Immature natural killer cell (primary cell): ENCODE data around the gene YJEFN3. TPM values are rescaled to one million over a fixed set of nuclear protein-coding genes. Genes with fewer than 3 reads are reported as not detected.

Experiments used
- DNase-seq, 3 donors: peaks; one replicate each; pipeline ENCODE4 v3.0.0; 2022; ENCODE audit warnings: mixed read lengths in 1 of 3
- H3K27ac Mint-ChIP-seq, 6 donors: one replicate each; pipeline ENCODE4 v1.8.0; 2020; ENCODE audit warnings: mixed read lengths in 6 of 6, mild to moderate bottlenecking in 5 of 6, inconsistent platforms in 4 of 6, moderate library complexity in 3 of 6
- H3K27me3 Mint-ChIP-seq, 3 donors: one replicate each; pipeline ENCODE4 v1.8.0; 2020 to 2021; ENCODE audit warnings: low read depth in 3 of 3, mild to moderate bottlenecking in 3 of 3, mixed read lengths in 3 of 3, moderate library complexity in 3 of 3, inconsistent platforms in 1 of 3
- H3K36me3 Mint-ChIP-seq, 3 donors: one replicate each; pipeline ENCODE4 v1.8.0; 2020; ENCODE audit warnings: mixed read lengths in 3 of 3, inconsistent platforms in 2 of 3, mild to moderate bottlenecking in 2 of 3
- H3K4me1 Mint-ChIP-seq, 2 donors: one replicate each; pipeline ENCODE4 v1.8.0; 2020; ENCODE audit warnings: inconsistent platforms in 2 of 2, mild to moderate bottlenecking in 2 of 2, mixed read lengths in 2 of 2, moderate library complexity in 1 of 2
- H3K4me3 Mint-ChIP-seq, 5 donors: one replicate each; pipeline ENCODE4 v1.8.0; 2020; ENCODE audit warnings: mild to moderate bottlenecking in 5 of 5, mixed read lengths in 5 of 5, inconsistent platforms in 3 of 5, moderate library complexity in 3 of 5
- H3K9me3 Mint-ChIP-seq, 6 donors: one replicate each; pipeline ENCODE4 v1.8.0; 2020; ENCODE audit warnings: mild to moderate bottlenecking in 6 of 6, mixed read lengths in 6 of 6, inconsistent platforms in 4 of 6, moderate library complexity in 3 of 6
- polyA plus RNA-seq, 3 donors: library from polyadenylated mRNA; unstranded; fragments of 300-500 nt; fragmentation: Illumina TruSeq; gene quantifications; one replicate each; pipeline ENCODE4 v1.2.3, GENCODE V29; 2021

YJEFN3 gene
- polyA plus RNA-seq, 3 donors from 2014 or later, result 0.21 TPM; not detected in 2

DNA sequence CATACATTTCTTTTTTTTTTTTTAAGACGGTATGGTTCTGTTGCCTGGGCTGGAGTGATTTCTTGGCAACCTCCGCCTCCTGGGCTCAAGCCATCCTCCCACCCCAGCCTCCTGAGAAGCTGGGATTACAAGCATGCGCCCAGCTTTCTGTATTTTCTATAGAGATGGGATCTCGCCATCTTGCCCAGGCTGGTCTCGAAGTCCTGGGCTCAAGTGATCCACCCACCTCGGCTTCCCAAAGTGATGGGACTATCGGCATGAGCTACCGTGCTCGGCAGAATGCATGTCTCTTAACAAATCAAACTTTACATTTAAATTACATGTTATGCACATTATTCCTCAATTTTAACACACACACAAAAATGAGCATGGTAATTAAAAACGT is 11.5 kb upstream of the YJEFN3 start:
- H3K27ac Mint-ChIP-seq, result peak overlapping the region in 3 of 6 donors; percentile 20 to 91 (median 29)
- H3K4me3 Mint-ChIP-seq, result peak overlapping the region; percentile 10 to 98 (median 94)
- H3K9me3 Mint-ChIP-seq, result no peaks in the 10 kb centered on the region
- H3K4me1 Mint-ChIP-seq, result peaks cover 29 to 44% of the 10 kb centered on the region in 2 donors
- H3K27me3 Mint-ChIP-seq, result peaks cover 0 to 11% (median 3%) of the 10 kb centered on the region in 3 donors
- peaks cover 0 to 9% (median 0%) of the 10 kb centered on the region in 3 donors for H3K36me3 Mint-ChIP-seq
- no peak for DNase-seq

DNA sequence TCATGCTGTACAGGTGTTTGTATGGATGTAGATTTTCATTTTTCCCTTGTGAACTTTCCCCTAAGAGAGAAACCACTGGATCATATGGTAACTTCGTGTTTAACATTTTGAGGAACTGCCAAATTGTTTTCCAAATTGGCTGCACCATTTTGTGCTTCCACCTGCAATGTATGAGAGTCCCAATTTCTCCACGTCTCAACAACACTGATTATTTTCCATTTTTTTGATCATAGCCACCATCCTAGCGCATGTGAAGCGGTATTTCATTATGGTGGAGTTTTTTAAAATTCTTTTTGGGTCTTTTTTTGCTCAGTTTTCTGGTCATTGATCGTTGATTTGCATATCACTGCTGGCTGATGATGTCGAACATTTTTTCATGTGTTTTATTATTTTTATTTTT is 7.7 kb upstream of the YJEFN3 start:
- DNase-seq, result no peak
- H3K9me3 Mint-ChIP-seq, result no peaks in the 10 kb centered on the region
- H3K4me3 Mint-ChIP-seq, result no peak overlapping the region
- peaks cover 0 to 11% (median 9%) of the 10 kb centered on the region in 3 donors for H3K27me3 Mint-ChIP-seq
- peaks cover 0 to 9% (median 6%) of the 10 kb centered on the region in 3 donors for H3K36me3 Mint-ChIP-seq
- peaks cover 26 to 47% of the 10 kb centered on the region in 2 donors for H3K4me1 Mint-ChIP-seq
- no peak overlapping the region for H3K27ac Mint-ChIP-seq

DNA sequence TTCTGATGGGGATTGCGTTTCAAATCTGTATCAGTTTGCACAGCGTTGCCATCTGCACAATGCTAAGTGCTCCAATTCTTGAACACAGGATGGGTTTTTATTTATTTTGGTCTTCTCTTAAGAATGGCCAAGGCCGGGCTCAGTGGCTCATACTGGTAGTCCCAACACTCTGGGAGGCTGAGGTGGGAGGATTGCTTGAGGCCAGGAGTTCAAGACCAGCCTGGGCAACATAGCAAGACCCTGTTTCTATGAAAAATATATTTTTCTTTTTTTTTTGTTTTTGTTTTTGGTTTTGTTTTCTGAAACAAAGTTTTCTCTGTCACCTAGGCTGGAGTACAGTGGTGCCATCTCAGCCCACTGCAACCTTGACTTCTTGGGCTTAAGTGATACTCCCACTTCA is 5.5 kb upstream of the YJEFN3 start:
- DNase-seq, result no peak
- peaks cover 0 to 11% (median 7%) of the 10 kb centered on the region in 3 donors for H3K27me3 Mint-ChIP-seq
- peaks cover 13 to 25% of the 10 kb centered on the region in 2 donors for H3K4me1 Mint-ChIP-seq
- no peak overlapping the region for H3K4me3 Mint-ChIP-seq
- peaks cover 0 to 12% (median 6%) of the 10 kb centered on the region in 3 donors for H3K36me3 Mint-ChIP-seq
- H3K27ac Mint-ChIP-seq, result no peak overlapping the region
- no peaks in the 10 kb centered on the region for H3K9me3 Mint-ChIP-seq

DNA sequence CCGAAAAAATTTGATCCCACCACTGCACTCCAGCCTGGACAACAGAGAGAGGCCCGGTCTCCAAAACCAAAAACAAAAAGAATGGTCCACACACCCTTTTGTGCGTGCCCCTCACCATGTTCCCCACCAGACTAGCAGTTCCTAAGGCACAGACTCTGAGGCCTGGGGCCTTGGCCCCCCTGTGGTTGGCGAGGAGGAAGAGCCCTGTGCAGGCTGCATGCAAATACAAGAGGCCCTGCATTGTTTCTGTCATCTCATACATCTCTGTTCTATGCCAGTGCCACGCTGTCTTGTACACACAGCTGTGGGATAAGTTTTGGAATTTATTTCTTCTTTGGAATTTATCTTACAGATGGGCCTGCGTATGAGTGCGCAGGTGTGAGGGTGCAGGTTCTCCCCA is 4.7 kb upstream of the YJEFN3 start:
- Mint-ChIP-seq H3K36me3 (peaks cover 0 to 12% (median 6%) of the 10 kb centered on the region in 3 donors), H3K9me3 (no peaks in the 10 kb centered on the region), H3K4me3 (no peak overlapping the region), H3K27me3 (peaks cover 0 to 11% (median 10%) of the 10 kb centered on the region in 3 donors), H3K4me1 (peaks cover 13 to 23% of the 10 kb centered on the region in 2 donors), H3K27ac (no peak overlapping the region)
- no peak for DNase-seq

DNA sequence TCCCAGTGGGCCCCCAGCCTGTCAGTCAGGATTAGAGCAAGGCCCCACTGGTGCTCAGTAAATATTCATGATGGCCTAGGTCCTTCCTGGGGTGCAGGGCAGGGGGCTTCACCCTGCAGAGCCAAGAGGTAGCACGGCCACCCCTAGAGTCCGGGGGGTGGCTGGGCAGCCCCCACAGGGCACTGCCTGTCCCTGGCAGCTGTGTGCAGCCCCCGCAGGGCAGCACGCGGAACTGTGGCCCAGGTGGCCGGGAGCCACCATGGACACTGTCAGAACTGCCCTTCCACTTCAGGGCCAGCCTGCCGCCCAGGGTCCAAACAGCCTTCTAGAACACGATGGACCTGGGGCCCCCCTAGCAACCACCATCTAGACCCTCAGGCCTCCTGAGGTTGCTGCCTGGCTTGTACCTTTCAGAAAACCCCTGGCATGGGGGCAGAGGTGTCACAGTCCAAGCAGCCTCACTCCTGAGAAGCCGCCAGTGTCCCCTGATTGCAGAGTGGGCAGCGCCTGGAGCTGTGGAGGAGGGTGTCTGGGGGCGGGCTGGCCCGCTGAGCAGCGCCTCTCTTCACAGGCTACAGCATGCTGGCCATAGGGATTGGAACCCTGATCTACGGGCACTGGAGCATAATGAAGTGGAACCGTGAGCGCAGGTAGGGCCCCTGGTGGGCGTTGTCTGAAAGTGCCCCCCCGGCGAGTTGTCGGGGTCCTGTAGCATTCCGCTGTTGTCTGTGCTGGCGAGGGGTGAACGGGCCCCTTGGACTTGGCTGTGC is 2.9 kb upstream of the YJEFN3 start:
- Mint-ChIP-seq H3K9me3 (no peaks in the 10 kb centered on the region), H3K36me3 (peaks cover 0 to 7% (median 6%) of the 10 kb centered on the region in 3 donors), H3K27ac (no peak overlapping the region), H3K4me1 (peaks cover 4 to 10% of the 10 kb centered on the region in 2 donors), H3K27me3 (peaks cover 0 to 15% (median 10%) of the 10 kb centered on the region in 3 donors), H3K4me3 (no peak overlapping the region)
- no peak for DNase-seq

DNA sequence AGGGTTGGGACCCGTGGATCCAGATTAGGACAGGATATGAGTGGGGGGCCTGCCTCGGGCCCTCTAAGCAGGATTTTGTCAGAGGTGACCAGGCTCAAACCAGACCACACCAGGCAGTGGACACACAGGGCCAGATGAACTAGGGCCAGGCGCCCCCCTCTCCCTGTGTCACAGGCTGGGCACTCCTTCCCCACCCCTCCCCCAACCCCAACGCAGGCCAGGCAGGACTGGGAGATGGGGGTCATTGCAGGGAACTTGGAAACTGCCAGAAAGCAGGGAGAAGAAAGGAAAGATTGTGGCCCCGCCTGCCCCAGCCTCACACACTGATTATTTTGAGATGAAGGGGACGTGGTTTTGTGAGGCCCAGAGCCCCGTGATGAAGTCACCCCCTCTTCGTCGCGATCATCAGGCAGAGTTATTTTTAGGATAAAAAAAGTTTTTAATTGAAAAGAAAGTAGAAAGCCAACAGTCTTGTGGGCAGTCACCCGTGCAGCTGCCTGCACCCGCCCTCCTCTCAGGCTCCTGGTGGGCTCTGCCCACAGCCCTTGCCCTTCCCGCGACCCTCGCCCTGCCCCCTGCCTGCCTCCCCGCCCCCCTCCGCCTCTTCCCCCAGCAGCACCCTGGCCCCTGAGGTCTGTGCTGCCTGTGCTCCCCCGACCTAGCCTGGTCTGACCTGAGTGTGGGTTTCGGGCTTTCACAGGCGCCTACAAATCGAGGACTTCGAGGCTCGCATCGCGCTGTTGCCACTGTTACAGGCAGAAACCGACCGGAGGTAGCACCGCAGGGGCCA is 1.9 kb upstream of the YJEFN3 start:
- Mint-ChIP-seq H3K4me1 (peaks cover 3 to 6% of the 10 kb centered on the region in 2 donors), H3K36me3 (peaks cover 0 to 6% (median 3%) of the 10 kb centered on the region in 3 donors), H3K27ac (no peak overlapping the region), H3K9me3 (no peaks in the 10 kb centered on the region), H3K4me3 (no peak overlapping the region), H3K27me3 (peaks cover 0 to 13% (median 12%) of the 10 kb centered on the region in 3 donors)
- no peak for DNase-seq

DNA sequence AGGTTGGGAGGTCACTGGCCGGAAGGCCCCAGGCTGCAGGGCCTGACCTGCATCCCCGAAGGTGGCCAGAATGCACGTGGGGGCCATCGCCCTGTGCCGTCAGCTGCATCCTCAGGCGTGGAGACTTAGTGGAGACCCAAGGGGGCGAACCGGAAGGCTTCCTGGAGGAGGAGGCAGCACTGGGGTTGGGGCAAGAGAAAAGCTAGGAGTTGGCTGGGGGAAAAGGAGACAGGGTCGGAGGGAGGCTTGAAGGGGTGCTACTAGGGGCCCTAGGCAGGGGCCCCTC is 1.4 kb upstream of the YJEFN3 start:
- DNase-seq, result no peak
- Mint-ChIP-seq H3K4me1 (peaks cover 6 to 11% of the 10 kb centered on the region in 2 donors), H3K27ac (no peak overlapping the region)

DNA sequence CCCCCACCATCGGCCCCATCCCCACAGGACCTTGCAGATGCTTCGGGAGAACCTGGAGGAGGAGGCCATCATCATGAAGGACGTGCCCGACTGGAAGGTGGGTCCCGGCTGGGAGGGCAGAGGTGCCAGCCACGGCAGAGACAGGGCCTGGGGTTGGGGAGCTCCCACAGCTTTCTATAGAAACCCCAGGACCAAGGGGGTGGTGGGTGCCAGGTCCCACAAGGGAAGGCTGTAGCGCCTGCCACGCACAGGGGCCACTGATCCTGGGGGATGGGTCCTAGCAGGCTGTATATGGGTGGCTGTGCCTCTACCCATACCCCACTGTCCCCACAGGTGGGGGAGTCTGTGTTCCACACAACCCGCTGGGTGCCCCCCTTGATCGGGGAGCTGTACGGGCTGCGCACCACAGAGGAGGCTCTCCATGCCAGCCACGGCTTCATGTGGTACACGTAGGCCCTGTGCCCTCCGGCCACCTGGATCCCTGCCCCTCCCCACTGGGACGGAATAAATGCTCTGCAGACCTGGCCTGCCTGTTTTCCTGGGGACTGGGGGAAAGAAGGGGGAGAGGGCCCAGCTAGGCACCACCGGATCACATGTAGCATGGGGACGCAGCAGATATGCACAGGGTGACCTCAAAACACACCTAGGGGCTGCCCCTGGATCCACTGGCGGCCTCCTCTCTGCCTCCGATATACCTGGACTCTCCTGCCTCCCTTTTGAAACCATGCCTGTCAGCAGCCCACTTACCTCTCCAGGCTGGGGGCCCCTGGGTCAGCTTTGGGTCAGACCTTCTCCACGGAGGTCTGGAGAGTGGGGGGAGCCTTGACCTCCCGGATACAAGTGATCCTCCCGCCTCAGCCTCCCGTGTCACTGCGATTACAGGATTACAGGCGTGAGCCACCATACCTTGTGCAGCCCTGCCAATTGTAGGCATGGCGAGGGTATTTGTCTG is 761 bp upstream of the YJEFN3 start:
- H3K27me3 Mint-ChIP-seq, result peaks cover 0 to 16% (median 10%) of the 10 kb centered on the region in 3 donors
- no peak overlapping the region for H3K27ac Mint-ChIP-seq
- H3K4me1 Mint-ChIP-seq, result peaks cover 2 to 8% of the 10 kb centered on the region in 2 donors
- no peak for DNase-seq
- peaks cover 0 to 3% (median 1%) of the 10 kb centered on the region in 3 donors for H3K36me3 Mint-ChIP-seq
- H3K4me3 Mint-ChIP-seq, result no peak overlapping the region
- no peaks in the 10 kb centered on the region for H3K9me3 Mint-ChIP-seq

More for the DNA sequence above, 1.4 kb upstream of the YJEFN3 start:
- Mint-ChIP-seq H3K9me3 (no peaks in the 10 kb centered on the region), H3K36me3 (peaks cover 0 to 6% (median 3%) of the 10 kb centered on the region in 3 donors), H3K27me3 (peaks cover 0 to 16% (median 12%) of the 10 kb centered on the region in 3 donors), H3K4me3 (no peak overlapping the region)

DNA sequence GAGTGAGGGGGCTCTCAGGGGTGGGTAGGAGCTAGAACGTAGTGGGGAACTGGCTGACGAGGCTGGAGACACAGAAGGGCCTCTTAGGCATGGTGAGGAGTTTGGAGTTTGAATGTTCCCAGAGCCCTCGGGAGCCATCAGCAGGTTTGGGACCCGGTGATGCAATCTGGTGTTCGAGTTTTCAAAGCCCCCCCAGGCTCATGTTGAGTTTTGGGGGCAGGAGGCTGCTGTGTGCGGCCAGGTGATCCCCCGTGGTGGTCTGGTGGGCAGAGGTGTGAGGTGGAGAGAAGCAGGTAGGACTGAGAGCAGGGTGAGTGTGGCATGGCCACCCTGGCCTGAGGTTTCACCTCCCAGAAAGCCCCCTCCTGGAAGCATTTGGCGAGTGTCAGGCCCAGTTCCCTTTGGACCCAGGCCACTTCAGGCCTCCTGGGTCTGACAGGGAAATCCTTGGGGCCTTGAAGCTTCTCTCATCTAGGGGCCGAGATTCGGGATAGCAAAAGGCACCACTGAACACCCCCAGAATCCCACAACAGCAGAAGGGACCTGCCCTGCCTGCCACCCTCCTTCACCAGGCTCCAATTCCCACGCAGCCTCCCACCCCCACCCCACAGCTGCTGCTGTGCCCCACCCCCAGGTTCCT is 1.2 kb downstream of the YJEFN3 start:
- Mint-ChIP-seq H3K4me1 (peaks cover 2 to 6% of the 10 kb centered on the region in 2 donors), H3K36me3 (peaks cover 0 to 3% (median 3%) of the 10 kb centered on the region in 3 donors), H3K27me3 (peaks cover 0 to 16% (median 14%) of the 10 kb centered on the region in 3 donors), H3K4me3 (no peak overlapping the region), H3K27ac (peak overlapping the region in 2 of 6 donors; percentile 35 to 48), H3K9me3 (no peaks in the 10 kb centered on the region)
- DNase-seq, result no peak

DNA sequence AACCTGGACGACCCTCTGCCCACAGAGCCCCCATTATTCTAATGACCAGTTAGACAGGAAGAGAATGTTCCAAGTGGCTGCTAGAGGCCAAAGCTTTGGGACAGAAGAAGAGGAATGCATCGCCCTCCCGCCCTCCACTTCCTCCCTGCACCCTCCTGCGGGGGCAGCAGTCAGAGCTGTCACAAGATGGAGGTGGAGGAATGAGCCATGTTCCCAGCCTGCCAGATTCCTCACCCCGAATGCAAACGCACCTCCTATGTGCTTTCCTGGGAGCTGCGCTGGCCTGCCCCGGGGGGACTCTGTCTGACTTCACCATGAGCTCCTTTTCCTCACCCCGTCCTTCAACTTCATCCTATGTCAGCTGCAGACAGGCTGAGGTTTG is 1.7 kb downstream of the YJEFN3 start:
- Mint-ChIP-seq H3K27ac (no peak overlapping the region), H3K27me3 (peaks cover 0 to 16% (median 10%) of the 10 kb centered on the region in 3 donors), H3K36me3 (peaks cover 0 to 3% (median 3%) of the 10 kb centered on the region in 3 donors), H3K4me1 (peaks cover 2 to 6% of the 10 kb centered on the region in 2 donors), H3K4me3 (no peak overlapping the region), H3K9me3 (no peaks in the 10 kb centered on the region)
- DNase-seq, result no peak

DNA sequence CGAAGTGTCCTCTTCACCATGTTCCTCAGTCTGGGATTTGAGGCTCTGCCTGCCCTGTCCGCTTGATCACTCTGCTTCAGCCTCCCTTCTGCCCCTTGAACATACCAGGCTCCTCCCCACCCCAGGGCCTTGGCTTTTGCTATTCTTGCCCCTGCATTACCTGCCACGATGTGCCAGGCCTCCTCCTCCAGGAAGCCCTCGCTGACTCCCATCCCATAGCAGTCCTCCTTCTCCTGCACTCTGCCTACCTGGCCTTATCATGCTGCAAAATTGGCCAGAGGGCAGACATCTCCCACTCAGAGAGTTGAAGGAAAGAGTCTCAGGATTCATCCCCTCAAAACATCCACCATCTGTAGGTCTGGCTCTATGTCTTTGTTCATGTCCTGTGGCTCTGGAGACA is 2.2 kb downstream of the YJEFN3 start:
- Mint-ChIP-seq H3K27ac (peak overlapping the region in 1 of 6 donors; percentile 49), H3K36me3 (peaks cover 0 to 3% (median 3%) of the 10 kb centered on the region in 3 donors), H3K27me3 (peaks cover 0 to 16% (median 9%) of the 10 kb centered on the region in 3 donors), H3K9me3 (no peaks in the 10 kb centered on the region), H3K4me3 (no peak overlapping the region), H3K4me1 (peaks cover 2 to 6% of the 10 kb centered on the region in 2 donors)
- DNase-seq, result no peak

DNA sequence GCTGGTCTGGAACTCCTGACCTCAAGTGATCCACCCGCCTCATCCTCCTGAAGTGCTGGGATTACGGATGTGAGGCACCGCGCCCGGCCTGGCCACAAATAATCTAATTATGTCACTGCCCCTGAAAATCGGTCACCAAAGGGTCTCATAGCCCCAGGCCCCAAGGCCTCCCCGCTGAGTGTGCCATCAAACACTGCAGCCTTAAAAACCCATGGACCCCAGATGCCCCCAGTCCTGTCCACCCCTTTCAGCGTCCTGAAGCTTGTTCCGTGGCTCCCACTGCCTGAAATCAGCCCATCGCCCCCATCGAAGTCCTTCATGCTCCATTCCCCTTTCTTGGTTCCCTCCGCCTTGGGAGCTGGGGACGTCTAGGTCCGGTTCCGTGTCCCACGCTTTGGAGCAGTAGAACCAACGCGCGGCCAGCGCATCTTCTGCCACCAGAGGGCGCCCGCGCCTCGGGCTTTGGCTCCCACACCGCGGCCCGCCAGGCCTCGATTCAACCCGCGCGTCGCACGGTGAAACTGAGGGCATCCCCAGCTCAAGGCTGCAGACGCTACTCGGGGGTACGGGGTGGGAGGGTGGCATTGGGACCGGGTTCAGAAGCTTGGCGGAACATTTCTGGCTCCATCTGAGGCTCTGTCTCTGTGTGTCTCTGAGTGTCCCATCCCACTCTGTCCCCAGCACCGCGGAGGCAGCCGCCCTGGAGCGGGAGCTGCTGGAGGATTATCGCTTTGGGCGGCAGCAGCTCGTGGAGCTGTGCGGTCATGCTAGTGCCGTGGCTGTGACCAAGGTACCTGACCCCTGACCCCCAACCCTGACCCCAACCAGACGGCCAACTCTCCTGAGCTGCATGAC is 3.5 kb downstream of the YJEFN3 start:
- peak; percentile 71 to 80 (median 76) for DNase-seq
- H3K27me3 Mint-ChIP-seq, result peaks cover 3 to 14% (median 11%) of the 10 kb centered on the region in 3 donors
- no peak overlapping the region for H3K4me3 Mint-ChIP-seq
- peaks cover 5 to 6% of the 10 kb centered on the region in 2 donors for H3K4me1 Mint-ChIP-seq
- H3K36me3 Mint-ChIP-seq, result peaks cover 0 to 3% (median 0%) of the 10 kb centered on the region in 3 donors
- H3K9me3 Mint-ChIP-seq, result peaks cover 0 to 2% (median 0%) of the 10 kb centered on the region in 6 donors
- H3K27ac Mint-ChIP-seq, result peak overlapping the region in 3 of 6 donors; percentile 8 to 66 (median 24)
